ENCODE data around the gene DNER.

DNA sequence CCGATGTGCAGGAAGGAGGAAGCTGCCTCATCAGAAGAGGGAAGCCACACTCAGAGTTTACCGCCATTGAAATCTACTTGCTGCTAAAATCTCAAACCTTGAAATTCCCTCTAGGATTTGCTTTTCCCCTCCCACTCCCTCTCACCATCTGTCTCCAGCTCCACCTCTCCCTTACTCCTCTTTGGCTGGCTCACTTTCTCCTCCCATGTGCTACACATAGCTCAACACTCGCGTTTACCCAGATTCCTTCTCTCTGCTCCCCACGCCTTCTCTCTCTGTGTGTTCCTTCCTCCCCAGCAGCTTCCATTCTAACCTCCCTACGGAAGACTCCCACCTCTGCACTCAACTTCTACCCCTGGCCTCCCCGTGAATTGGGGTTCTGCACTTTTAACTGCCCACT is 143.1 kb downstream of the DNER start:
- TF ChIP-seq SMC3 (IDR thresholded peaks at IDR 0.05; ENCODE audit: low read depth, low read length) (no peak), POLR2A (IDR thresholded peaks at IDR 0.05; ENCODE audit: low read depth, low read length) (no peak), RAD21 (IDR thresholded peaks at IDR 0.05; ENCODE audit: low read length) (no peak), MAFK (IDR thresholded peaks at IDR 0.05; ENCODE audit: low read depth, low read length) (no peak), MXI1 (IDR thresholded peaks at IDR 0.05; ENCODE audit: borderline replicate concordance, low read depth, low read length) (no peak), RFX5 (IDR thresholded peaks at IDR 0.05; ENCODE audit: low read depth, low read length) (no peak), RCOR1 (IDR thresholded peaks at IDR 0.05; ENCODE audit: insufficient replicate concordance, low read length) (no peak), CHD1 (IDR thresholded peaks at IDR 0.05; ENCODE audit: low read depth, low read length) (no peak), CEBPB (IDR thresholded peaks at IDR 0.05; ENCODE audit: low read depth, low read length) (no peak), BHLHE40 (IDR thresholded peaks at IDR 0.05; ENCODE audit: low read depth, low read length) (no peak), FOS (IDR thresholded peaks at IDR 0.05; ENCODE audit: low read depth, low read length) (no peak)
- TF ChIP-seq, protein P1, sequence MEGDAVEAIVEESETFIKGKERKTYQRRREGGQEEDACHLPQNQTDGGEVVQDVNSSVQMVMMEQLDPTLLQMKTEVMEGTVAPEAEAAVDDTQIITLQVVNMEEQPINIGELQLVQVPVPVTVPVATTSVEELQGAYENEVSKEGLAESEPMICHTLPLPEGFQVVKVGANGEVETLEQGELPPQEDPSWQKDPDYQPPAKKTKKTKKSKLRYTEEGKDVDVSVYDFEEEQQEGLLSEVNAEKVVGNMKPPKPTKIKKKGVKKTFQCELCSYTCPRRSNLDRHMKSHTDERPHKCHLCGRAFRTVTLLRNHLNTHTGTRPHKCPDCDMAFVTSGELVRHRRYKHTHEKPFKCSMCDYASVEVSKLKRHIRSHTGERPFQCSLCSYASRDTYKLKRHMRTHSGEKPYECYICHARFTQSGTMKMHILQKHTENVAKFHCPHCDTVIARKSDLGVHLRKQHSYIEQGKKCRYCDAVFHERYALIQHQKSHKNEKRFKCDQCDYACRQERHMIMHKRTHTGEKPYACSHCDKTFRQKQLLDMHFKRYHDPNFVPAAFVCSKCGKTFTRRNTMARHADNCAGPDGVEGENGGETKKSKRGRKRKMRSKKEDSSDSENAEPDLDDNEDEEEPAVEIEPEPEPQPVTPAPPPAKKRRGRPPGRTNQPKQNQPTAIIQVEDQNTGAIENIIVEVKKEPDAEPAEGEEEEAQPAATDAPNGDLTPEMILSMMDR (conservative IDR thresholded peaks at IDR 0.05; ENCODE audit: low read depth, low read length): no peak
- TF ChIP-seq, protein P2, sequence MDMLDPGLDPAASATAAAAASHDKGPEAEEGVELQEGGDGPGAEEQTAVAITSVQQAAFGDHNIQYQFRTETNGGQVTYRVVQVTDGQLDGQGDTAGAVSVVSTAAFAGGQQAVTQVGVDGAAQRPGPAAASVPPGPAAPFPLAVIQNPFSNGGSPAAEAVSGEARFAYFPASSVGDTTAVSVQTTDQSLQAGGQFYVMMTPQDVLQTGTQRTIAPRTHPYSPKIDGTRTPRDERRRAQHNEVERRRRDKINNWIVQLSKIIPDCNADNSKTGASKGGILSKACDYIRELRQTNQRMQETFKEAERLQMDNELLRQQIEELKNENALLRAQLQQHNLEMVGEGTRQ (IDR thresholded peaks at IDR 0.05; ENCODE audit: low read depth, low read length): no peak
- TF ChIP-seq, protein P3, sequence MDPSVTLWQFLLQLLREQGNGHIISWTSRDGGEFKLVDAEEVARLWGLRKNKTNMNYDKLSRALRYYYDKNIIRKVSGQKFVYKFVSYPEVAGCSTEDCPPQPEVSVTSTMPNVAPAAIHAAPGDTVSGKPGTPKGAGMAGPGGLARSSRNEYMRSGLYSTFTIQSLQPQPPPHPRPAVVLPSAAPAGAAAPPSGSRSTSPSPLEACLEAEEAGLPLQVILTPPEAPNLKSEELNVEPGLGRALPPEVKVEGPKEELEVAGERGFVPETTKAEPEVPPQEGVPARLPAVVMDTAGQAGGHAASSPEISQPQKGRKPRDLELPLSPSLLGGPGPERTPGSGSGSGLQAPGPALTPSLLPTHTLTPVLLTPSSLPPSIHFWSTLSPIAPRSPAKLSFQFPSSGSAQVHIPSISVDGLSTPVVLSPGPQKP (IDR thresholded peaks at IDR 0.05; ENCODE audit: borderline replicate concordance, low read depth, low read length): no peak

Data from IMR-90 (cell line).